GM12801 (cell line): ENCODE measurements around the gene FLAD1.

ENCODE experiments used
- CTCF ChIP-seq: IDR thresholded peaks from one replicate; pipeline ENCODE4 v1.5.1; 2011; ENCODE audit warnings: control low read depth; ENCODE audit not compliant: insufficient read length; ENCODE audit errors: extremely low read depth

FLAD1 gene

DNA sequence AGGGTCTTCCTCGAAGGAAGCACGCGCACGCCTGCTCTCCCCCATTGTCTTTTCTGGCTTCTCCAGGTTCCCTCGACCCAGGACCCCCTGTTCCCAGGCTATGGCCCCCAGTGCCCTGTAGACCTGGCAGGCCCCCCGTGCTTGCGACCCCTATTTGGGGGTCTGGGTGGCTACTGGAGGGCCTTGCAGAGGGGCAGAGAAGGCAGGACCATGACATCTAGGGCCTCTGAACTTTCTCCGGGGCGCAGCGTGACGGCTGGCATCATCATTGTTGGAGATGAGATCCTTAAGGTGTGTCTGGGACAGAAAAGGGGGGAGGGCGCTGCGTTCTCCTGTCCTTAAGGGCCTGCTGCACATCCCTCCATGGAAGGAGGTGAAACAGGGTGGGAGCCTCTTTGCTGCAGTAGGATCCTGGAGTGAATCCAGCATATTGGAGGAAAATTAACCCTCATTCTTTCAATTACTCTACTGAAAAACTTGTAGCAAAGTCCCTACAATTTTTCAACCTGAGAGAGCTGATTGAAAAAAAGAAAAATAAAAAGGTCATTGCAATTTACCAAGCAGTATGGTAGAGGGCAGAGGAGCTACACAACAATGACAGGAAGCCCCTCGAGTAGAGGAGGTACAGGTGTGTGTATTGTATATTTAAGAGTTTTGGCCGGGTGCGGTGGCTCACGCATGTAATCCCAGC is 777 bp downstream of the FLAD1 start:
- no peak for TF ChIP-seq CTCF

DNA sequence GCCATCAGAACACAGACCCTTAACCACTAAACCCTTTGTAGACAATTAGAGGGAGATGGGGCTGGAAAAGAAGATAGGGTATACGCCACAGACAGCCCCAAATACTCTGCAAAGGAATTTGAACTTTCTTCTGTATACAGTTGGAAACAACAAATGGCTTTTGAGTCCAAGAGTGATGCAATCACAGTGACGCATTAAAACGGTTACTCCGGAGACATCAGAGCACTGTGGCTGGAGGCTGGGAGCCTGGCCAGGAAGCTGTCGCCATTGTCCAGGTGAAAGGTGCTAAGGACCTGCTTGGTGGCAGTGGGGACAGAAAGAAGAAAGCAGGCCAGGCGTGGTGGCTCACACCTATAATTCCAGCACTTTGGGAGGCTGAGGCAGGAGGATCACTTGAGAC is 4.2 kb downstream of the FLAD1 start:
- no peak for TF ChIP-seq CTCF

DNA sequence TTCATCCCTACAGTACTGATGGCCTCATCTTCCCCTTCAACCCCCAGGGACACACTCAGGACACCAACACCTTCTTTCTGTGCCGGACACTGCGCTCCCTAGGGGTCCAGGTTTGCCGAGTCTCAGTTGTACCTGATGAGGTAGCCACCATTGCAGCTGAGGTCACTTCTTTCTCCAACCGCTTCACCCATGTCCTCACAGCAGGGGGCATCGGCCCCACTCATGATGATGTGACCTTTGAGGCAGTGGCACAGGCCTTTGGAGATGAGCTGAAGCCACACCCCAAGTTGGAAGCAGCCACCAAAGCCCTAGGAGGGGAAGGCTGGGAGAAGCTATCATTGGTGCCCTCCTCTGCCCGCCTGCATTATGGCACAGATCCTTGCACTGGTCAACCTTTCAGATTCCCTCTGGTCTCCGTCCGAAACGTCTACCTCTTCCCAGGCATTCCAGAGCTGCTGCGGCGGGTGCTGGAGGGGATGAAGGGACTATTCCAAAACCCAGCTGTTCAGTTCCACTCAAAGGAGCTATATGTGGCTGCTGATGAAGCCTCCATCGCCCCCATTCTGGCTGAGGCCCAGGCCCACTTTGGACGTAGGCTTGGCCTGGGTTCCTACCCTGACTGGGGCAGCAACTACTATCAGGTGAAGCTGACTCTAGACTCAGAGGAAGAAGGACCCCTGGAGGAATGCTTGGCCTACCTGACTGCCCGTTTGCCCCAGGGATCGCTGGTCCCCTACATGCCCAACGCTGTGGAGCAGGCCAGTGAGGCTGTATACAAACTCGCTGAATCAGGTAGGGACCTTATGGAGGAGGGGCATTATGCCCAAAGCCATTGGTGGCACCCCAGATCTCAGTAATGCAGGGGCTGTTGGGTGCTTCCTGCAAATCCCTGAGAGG is 5.2 kb downstream of the FLAD1 start:
- TF ChIP-seq CTCF, result no peak

DNA sequence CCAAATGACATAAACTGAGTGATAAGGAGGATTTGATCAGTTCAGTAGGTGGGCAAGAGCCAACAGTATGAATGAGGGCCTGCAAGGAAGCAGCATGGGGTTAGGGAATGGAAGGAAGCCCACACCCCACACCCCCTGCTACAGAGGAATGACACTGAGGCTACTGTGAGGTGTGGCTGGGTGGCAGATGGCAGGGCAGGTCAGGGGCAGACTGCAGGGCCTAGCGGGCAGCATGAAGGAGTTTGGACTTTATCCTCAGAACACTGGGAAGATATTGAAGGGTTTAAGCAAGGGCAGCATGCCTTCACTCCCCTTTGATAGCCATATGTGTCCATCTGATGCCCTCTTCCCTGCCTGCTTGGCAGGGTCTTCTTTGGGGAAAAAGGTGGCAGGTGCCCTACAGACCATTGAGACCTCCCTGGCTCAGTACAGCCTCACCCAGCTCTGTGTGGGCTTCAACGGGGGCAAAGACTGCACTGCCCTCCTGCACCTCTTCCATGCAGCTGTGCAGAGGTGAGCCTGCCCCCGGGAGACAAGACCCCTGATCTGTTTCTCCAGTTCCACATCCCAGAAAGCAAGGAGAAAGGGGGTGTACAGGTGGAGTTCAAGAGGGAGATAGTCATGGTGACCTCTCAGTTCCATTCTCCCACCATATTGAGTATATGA is 6.2 kb downstream of the FLAD1 start:
- no peak for TF ChIP-seq CTCF

GRCh38 chr1:154990276-154990675 is 7.1 kb downstream of the FLAD1 start:
- TF ChIP-seq CTCF, result no peak

DNA sequence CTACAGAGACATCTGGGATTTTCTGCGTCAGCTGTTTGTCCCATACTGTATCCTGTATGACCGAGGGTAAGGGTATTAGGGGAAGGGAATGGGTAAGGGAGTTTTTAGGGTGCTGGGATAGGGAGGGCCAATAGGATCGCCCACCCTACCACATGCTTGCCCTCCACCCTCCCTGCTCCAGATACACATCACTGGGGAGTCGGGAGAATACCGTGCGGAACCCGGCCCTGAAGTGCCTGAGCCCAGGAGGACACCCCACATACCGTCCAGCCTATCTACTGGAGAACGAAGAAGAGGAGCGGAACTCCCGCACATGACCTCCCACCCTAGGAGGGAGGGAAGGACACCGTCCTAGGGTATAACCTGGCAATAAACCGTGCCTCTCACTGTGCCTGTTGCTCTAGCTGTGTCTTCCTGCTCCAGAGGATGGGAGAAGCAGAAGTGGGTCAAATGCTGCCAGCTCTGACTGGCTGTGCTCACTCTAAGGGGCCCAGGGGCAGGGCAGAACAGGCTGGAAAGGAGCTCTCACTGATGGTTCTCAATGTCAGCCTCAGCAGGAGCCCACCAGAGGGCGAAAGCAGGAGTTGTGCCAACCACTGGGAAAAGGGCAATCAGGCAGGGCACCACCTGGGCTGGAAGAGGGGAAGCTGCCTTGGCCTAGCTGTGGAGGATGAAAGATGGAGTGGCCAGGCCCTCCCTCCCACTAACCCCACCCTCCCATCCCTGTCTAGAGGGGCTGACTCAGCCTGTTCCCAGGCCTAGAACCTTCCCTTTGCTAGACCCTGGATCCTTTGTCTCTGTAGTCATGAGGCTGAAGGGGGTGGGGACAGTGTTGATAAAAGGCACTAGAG is 9.8 kb downstream of the FLAD1 start:
- no peak for TF ChIP-seq CTCF
